Pulmonary artery endothelial cell (primary cell): ENCODE results near the gene MCF2L. TPM values are rescaled to one million over a fixed set of nuclear protein-coding genes. Genes with fewer than 3 reads are reported as not detected.
"Not testable (repeated sequence)": the region's sequence is repeated elsewhere in the genome, so short reads cannot be mapped to it uniquely, and the experiment has no call there.

ENCODE experiments used
- DNase-seq: peaks from one replicate; pipeline ENCODE4 v3.0.0-alpha.2; 2011; ENCODE audit warnings: low read depth, low spot score
- total RNA-seq: library from RNA; depleted of rRNA; stranded (reverse); fragments of >200 nt; gene quantifications from 2 replicates; pipeline ENCODE4 v1.2.3, GENCODE V29; 2014

Gene MCF2L
- total RNA-seq, 1 donor from 2014 or later = under 0.01 TPM

GRCh38 chr13:113110852-113111315, 141.9 kb downstream of the MCF2L start:
- no peak for DNase-seq

DNA sequence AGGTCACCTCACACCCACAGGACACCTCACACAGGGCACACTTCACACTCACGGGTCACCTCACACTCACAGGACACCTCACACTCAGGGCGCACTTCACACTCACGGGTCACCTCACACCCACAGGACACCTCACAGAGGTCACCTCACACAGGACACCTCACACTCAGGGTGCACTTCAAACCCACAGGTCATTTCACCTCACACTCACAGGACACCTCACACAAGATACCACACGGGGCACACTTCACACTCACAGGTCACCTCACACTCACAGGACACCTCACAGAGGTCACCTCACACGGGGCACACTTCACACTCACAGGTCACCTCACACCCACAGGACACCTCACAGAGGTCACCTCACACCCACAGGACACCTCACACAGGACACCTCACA, 142.8 kb downstream of the MCF2L start:
- DNase-seq = not testable (repeated sequence)

GRCh38 chr13:113112475-113112874, 143.5 kb downstream of the MCF2L start:
- DNase-seq = not testable (repeated sequence)

GRCh38 chr13:113112893-113113845, 144.2 kb downstream of the MCF2L start:
- DNase-seq = no peak

DNA sequence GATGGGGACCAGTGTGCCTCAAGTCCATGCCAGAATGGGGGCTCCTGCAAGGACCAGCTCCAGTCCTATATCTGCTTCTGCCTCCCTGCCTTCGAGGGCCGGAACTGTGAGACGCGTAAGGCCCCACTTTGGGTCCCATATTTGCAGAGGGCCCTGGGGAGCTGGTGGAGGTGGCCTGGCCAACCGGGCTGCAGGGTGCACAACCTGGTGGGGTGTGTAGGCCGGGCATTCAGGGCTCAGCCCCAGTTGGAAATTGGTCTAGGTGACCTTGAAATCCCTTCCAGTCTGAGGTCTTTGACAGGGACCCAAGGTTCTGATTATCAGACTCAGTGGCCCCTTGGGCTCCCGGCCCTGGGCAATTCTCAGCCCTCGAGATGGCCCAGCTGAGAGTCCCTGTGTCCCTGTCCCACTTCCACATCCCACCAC, 144.8 kb downstream of the MCF2L start:
- DNase-seq = no peak

DNA sequence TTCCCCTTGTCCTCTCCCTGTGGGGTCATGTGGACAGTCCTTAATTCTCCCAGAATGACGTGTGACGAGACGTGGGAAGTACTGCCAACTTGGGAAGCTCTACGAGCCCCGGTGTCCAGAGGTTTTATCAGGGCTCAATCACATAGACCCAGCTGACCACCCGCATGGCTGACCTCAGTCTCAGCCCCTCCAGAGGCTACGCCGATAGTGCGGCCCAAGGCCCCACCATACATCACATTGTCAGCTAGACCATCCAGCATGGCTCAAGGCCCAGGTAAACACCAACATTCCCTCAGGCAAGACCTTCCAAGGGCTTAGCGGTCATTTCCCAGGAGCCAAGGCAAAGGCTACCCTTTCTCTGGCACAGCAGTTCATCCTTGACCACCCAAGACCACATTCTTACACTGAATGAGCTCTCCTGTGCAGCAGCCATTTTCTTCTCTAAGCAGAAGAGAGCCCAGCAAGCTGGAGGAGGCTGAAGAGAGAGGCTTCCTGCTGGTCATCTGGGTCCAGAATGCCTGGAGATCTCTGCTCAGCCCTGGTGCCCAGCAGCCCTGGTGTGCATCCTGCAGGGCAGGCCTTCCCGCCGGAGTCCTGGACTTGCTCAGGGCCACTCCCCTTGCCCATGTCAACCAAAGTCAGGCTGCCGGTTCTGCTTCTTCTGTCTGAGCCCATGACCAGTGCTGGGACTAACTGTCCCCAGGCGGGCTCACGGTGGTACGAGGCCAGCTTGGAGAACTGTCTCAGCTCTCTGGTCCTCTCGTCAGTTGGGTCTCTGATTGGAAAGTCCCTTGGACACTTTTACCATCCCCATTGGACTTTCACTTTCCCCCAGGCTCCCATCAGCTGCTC, 145.7 kb downstream of the MCF2L start:
- no peak for DNase-seq

GRCh38 chr13:113115363-113116205, 146.6 kb downstream of the MCF2L start:
- no peak for DNase-seq

DNA sequence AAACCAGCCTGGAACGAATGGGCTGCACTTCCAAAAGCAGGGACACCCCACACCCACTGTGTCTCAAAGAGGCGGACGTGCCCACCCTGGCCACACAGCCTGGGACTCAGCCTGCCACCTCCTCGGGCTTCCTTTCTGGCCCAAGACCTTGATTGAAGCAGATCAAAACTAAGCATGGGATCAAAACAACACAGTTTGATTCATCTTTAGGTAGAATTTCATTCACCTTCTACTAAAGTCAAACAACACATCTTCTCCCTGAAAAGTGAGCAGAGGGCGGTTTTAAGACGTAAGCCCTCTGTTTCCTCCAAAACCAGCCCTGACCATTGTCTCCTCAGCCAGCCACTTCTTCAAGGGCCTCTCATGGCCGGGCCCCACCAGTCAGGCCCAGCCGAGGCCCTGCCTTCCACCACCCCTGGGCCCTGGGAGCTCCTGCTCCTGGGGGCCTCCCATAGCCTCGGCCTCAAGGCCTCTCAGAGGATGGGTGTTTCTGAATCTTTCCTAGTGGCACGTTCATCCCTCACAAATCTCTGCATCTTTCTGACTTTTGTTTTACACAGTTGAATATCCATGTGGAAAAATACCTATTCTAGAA, 147.3 kb downstream of the MCF2L start:
- no peak for DNase-seq

- DNase-seq = no peak
These were observed 147.9 kb downstream of the MCF2L start for GRCh38 chr13:113116871-113117271.

DNA sequence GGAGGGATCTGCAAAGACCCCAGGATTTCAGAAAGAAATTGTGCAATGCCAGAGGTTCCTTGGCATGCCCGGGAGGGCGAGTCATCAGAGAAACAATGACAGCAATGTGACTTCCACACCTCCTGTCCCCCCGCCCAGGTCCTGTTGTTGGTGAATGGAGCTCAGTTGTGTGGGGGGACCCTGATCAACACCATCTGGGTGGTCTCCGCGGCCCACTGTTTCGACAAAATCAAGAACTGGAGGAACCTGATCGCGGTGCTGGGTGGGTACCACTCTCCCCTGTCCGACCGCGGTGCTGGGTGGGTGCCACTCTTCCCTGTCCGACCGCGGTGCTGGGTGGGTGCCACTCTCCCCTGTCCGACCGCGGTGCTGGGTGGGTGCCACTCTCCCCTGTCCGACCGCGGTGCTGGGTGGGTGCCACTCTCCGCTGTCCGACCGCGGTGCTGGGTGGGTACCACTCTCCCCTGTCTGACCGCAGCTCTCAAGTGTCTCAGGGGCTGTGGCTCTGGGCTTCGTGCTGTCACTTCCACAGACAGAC, 148.4 kb downstream of the MCF2L start:
- no peak for DNase-seq

DNA sequence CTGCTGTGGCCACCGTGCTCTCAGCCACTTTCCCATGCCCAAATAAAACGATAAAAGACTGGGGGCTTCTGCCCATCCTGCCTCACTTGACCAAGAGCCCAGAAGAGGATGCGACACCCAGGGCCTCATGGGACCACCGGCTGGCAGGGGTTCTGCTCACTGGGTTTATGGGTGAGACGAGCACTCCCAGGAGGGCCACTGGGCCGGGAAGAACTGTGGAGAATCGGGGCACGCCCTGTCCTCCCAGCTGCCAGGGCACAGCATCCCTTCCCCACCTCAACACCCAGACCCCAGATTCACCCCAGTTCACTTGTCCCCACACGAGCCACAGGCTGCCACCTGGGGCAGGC, 148.9 kb downstream of the MCF2L start:
- DNase-seq = no peak

GRCh38 chr13:113118261-113119021, 149.4 kb downstream of the MCF2L start:
- no peak for DNase-seq

- DNase-seq = no peak
These were observed 150.3 kb downstream of the MCF2L start for GRCh38 chr13:113119166-113119821.

DNA sequence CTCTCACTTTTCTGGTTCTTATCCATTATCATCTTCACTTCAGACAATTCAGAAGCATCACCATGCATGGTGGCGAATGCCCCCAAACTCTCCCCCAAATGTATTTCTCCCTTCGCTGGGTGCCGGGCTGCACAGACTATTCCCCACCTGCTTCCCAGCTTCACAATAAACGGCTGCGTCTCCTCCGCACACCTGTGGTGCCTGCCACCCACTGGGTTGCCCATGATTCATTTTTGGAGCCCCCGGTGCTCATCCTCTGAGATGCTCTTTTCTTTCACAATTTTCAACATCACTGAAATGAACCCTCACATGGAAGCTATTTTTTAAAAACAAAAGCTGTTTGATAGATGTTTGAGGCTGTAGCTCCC, 150.8 kb downstream of the MCF2L start:
- DNase-seq = no peak

GRCh38 chr13:113120300-113121182, 151.5 kb downstream of the MCF2L start:
- no peak for DNase-seq

DNA sequence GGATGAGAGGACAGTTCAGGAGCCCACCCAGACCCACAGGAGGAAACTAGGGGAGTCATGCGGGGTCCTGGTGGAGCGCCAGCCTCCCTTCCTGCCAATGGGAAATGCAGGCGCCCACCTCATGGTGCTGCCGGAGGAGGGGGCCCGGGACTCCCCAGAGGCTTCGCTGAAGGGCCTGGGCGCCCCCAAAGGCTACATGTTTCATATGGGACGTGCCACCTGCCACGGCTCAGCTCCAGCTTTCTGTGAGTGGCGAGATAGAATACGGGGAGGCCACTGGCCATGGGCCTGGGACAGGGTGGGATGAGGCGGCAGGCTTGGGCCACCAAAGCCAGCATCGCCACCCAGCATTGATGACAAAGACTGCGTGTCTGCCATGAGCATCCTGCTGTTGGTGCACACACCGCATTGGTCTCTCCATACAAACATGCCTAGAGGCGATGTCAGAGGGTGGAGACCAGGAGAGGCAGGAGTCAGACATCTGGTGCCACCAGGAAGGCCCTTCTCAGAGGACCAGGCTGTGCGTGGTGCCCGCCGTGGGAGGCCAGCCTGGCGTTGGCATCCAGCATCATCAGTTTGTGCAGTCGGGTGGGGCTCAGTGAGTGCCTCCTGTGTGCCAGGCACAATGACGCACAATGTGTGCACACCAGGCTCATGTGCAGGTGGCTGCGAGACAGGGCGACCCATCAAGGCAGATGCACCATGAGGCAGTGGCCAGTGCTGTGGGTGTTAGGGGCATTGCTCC, 152.3 kb downstream of the MCF2L start:
- DNase-seq = no peak

DNA sequence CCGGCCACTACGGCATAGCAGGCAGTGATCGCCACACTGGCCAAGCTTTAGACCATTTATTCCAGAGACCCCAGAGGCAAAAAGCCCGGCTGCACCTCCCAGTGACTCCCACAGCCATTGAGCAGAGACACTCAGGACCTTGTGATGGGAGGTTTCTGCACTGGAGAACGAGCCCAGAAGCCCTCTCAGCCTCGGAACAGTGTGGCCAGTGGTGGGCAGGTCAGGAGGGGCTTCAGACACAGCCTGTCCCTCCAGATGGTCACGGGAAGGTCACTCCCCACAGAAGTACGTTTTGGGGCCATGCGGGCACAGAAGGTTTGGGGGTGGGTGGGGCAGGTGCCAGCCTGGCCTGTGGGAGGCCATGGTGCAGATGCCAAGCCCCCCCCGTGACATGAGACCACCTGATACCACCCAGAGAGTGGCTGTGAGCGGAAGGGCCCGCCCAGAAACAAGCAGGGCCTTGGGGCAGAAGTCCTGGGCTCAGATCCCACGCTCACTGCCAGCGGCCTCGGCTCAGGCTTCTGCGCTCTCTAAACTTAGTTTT, 153.0 kb downstream of the MCF2L start:
- no peak for DNase-seq
